Progenitor cell of endocrine pancreas (in vitro differentiated cells): ENCODE results near the gene HAGHL. TPM values are rescaled to one million over a fixed set of nuclear protein-coding genes. Genes with fewer than 3 reads are reported as not detected.

Experiments used
- DNase-seq: peaks from one replicate; pipeline ENCODE4 v3.0.0; 2021; ENCODE audit warnings: low spot score; ENCODE audit not compliant: unreplicated experiment
- H3K27ac Mint-ChIP-seq: 2 replicates; pipeline ENCODE4 v1.8.0; 2021; ENCODE audit warnings: mild to moderate bottlenecking, moderate library complexity, mixed read lengths
- H3K27me3 Mint-ChIP-seq: 2 replicates; pipeline ENCODE4 v1.8.0; 2021; ENCODE audit warnings: mixed read lengths
- H3K36me3 Mint-ChIP-seq: 2 replicates; pipeline ENCODE4 v1.8.0; 2022; ENCODE audit warnings: mixed read lengths; ENCODE audit not compliant: insufficient read depth
- H3K4me1 Mint-ChIP-seq: 2 replicates; pipeline ENCODE4 v1.8.0; 2021; ENCODE audit warnings: low read depth, mixed read lengths
- H3K4me3 Mint-ChIP-seq: 2 replicates; pipeline ENCODE4 v1.8.0; 2021; ENCODE audit warnings: low read depth, mild to moderate bottlenecking, moderate library complexity, mixed read lengths
- H3K9me3 Mint-ChIP-seq: 2 replicates; pipeline ENCODE4 v1.8.0; 2021; ENCODE audit warnings: low read depth, mixed read lengths
- total RNA-seq: library from RNA; stranded (reverse); gene quantifications from 2 replicates; pipeline ENCODE4 v1.2.1, GENCODE V29; 2021
- TF ChIP-seq, protein P1 (sequence below): fragments of 200-600 bp; sonication (generic); IDR thresholded peaks from one replicate; pipeline ENCODE4 v1.5.0; 2021; ENCODE audit warnings: antibody characterized with exemption, mild to moderate bottlenecking; ENCODE audit not compliant: unreplicated experiment

HAGHL gene
- total RNA-seq, 1 donor from 2014 or later: 8.1 TPM

DNA sequence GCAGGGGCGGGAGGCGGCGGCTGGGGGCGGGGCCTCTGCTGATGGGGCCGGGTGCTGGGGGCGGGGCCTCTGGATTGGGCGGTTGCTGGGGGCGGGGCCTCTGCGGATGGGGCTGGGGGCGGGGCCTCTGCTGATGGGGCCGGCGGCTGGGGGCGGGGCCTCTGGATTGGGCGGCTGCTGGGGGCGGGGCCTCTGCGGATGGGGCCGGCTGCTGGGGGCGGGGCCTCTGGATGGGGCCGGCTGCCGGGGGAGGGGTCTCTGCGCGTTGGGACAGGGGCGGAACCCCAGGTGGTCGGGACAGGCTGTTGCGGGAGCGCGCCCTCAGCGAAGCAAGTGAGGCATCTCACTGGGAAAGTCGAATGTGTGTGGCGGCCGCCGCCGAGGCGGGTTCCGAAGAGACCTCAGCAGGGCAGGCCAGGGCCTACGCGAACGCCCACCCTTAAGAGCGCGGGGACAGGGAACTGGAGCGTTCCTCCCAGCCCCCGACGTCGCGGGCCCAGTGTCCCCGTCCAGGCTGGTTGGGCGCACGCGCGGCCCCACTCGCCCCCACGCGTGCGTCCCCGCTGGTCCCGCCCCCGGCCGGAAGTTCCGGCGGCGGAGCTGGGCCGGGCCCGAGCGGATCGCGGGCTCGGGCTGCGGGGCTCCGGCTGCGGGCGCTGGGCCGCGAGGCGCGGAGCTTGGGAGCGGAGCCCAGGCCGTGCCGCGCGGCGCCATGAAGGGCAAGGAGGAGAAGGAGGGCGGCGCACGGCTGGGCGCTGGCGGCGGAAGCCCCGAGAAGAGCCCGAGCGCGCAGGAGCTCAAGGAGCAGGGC, 46.9 kb upstream of the HAGHL start, which contains the start of gene STUB1:
TSS of gene STUB1 (plus strand) at position 597 of the 811 bp plus-strand sequence. CDS start at position 713, 116 bp downstream.
- Mint-ChIP-seq H3K36me3 (peaks cover 7% of the 10 kb centered on the region), H3K9me3 (no peaks in the 10 kb centered on the region), H3K27ac (peak within 1 kb of the TSS; percentile 85), H3K4me3 (peak within 1 kb of the TSS; percentile 79), H3K27me3 (peaks cover 2% of the 10 kb centered on the region), H3K4me1 (peaks cover 10% of the 10 kb centered on the region)
- peak; percentile 82 for DNase-seq
- TF ChIP-seq, protein P1, sequence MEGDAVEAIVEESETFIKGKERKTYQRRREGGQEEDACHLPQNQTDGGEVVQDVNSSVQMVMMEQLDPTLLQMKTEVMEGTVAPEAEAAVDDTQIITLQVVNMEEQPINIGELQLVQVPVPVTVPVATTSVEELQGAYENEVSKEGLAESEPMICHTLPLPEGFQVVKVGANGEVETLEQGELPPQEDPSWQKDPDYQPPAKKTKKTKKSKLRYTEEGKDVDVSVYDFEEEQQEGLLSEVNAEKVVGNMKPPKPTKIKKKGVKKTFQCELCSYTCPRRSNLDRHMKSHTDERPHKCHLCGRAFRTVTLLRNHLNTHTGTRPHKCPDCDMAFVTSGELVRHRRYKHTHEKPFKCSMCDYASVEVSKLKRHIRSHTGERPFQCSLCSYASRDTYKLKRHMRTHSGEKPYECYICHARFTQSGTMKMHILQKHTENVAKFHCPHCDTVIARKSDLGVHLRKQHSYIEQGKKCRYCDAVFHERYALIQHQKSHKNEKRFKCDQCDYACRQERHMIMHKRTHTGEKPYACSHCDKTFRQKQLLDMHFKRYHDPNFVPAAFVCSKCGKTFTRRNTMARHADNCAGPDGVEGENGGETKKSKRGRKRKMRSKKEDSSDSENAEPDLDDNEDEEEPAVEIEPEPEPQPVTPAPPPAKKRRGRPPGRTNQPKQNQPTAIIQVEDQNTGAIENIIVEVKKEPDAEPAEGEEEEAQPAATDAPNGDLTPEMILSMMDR: no peak

DNA sequence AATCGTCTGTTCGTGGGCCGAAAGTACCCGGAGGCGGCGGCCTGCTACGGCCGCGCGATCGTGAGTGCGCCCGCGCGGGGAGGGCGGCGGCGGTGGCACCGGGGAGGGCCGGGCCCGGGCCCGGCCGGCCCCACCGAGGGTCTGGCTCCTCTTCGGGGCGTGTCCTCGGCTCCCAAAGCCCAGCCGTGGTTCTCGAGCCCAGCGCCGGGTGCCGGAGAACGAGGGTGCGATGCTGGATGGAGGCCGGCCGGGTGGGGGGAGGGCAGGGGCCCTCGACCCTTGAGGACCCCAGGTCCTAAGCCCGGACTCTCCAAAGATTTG, 46.3 kb upstream of the HAGHL start:
- no peak for DNase-seq
- peak overlapping the region; percentile 79 for H3K4me3 Mint-ChIP-seq
- no peaks in the 10 kb centered on the region for H3K9me3 Mint-ChIP-seq
- peaks cover 7% of the 10 kb centered on the region for H3K36me3 Mint-ChIP-seq
- peaks cover 10% of the 10 kb centered on the region for H3K4me1 Mint-ChIP-seq
- no peaks in the 10 kb centered on the region for H3K27me3 Mint-ChIP-seq
- H3K27ac Mint-ChIP-seq: no peak overlapping the region
- TF ChIP-seq, protein P1: no peak

DNA sequence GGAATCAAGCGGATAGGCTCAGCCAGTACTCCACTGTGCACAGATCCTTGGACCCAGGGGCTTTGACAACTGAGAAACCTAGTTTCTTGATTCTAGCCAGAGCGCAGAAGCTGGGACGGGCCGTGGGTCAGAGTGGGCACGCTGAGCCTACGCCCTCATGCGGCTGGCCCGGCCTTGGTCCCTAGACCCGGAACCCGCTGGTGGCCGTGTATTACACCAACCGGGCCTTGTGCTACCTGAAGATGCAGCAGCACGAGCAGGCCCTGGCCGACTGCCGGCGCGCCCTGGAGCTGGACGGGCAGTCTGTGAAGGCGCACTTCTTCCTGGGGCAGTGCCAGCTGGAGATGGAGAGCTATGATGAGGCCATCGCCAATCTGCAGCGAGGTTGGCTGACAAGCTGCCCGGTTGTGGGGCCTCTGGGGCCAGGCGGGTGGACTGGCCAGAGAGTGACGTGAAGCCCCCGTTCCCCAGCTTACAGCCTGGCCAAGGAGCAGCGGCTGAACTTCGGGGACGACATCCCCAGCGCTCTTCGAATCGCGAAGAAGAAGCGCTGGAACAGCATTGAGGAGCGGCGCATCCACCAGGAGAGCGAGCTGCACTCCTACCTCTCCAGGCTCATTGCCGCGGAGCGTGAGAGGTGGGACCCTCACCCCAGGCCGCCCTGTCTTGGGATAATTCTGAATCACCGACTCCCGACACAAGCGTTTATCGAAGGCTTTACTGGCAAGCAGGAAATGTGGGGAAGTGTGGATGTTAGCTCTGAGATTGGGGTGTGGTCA, 45.8 kb upstream of the HAGHL start:
- no peaks in the 10 kb centered on the region for H3K27me3 Mint-ChIP-seq
- peak overlapping the region; percentile 67 for H3K27ac Mint-ChIP-seq
- TF ChIP-seq, protein P1: no peak
- peak overlapping the region; percentile 79 for H3K4me3 Mint-ChIP-seq
- H3K9me3 Mint-ChIP-seq: no peaks in the 10 kb centered on the region
- peaks cover 11% of the 10 kb centered on the region for H3K4me1 Mint-ChIP-seq
- peaks cover 8% of the 10 kb centered on the region for H3K36me3 Mint-ChIP-seq
- no peak for DNase-seq

DNA sequence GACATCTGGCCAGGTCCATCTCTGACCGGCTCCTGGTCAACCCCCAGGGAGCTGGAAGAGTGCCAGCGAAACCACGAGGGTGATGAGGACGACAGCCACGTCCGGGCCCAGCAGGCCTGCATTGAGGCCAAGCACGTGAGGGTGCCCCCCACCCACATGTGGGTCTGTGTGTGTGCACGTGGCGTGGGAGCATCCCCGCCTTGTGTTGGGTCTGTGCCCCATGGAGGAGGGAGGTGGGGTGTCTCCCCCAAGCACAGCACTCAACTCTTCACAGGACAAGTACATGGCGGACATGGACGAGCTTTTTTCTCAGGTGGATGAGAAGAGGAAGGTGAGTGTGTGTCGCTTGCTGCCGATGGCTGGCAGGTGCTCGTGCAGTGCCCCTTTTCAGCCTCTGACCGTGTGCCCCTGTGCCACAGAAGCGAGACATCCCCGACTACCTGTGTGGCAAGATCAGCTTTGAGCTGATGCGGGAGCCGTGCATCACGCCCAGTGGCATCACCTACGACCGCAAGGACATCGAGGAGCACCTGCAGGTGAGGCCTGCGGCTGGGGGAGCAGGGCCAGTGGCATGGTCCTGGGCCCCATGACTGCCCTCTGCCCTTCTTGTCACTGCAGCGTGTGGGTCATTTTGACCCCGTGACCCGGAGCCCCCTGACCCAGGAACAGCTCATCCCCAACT, 45.0 kb upstream of the HAGHL start:
- Mint-ChIP-seq H3K36me3 (peaks cover 10% of the 10 kb centered on the region), H3K9me3 (no peaks in the 10 kb centered on the region), H3K27ac (peak overlapping the region; percentile 49), H3K4me3 (peak overlapping the region; percentile 79), H3K4me1 (peaks cover 11% of the 10 kb centered on the region), H3K27me3 (no peaks in the 10 kb centered on the region)
- TF ChIP-seq, protein P1: no peak
- no peak for DNase-seq
